H9 (cell line): ENCODE data around the gene PCSK6. TPM values are rescaled to one million over a fixed set of nuclear protein-coding genes. Genes with fewer than 3 reads are reported as not detected.

Source experiments
- DNase-seq: peaks from one replicate; pipeline ENCODE4 v3.0.0-alpha.2; 2017
- H2AFZ ChIP-seq: one replicate; pipeline ENCODE4 v1.6.1; 2013; ENCODE audit warnings: mild to moderate bottlenecking, low read length, control low read depth, moderate library complexity
- H2AK5ac ChIP-seq: 2 replicates; pipeline ENCODE4 v1.6.1; 2013; ENCODE audit warnings: low read length, control low read depth, mixed read lengths; ENCODE audit not compliant: insufficient read length
- H2BK120ac ChIP-seq: one replicate; pipeline ENCODE4 v1.6.1; 2013; ENCODE audit warnings: low read depth, mild to moderate bottlenecking, low read length, control low read depth, inconsistent platforms; ENCODE audit not compliant: poor library complexity, severe bottlenecking
- H2BK12ac ChIP-seq: 2 replicates; pipeline ENCODE4 v1.6.1; 2013; ENCODE audit warnings: low read length, control low read depth, mixed read lengths, low read depth; ENCODE audit not compliant: insufficient read length
- H2BK15ac ChIP-seq: 2 replicates; pipeline ENCODE4 v1.6.1; 2013; ENCODE audit warnings: low read depth, low read length, control low read depth
- H2BK20ac ChIP-seq: one replicate; pipeline ENCODE4 v1.6.1; 2013; ENCODE audit warnings: low read depth, mild to moderate bottlenecking, low read length, control low read depth, inconsistent platforms; ENCODE audit not compliant: poor library complexity, severe bottlenecking
- H2BK5ac ChIP-seq: 2 replicates; pipeline ENCODE4 v1.6.1; 2013; ENCODE audit warnings: low read length, control low read depth, mixed read lengths; ENCODE audit not compliant: insufficient read length
- H3K14ac ChIP-seq: 2 replicates; pipeline ENCODE4 v1.6.1; 2013; ENCODE audit warnings: low read length, control low read depth; ENCODE audit not compliant: insufficient read depth
- H3K18ac ChIP-seq: 2 replicates; pipeline ENCODE4 v1.6.1; 2013; ENCODE audit warnings: low read depth, mild to moderate bottlenecking, mixed read lengths, low read length, control low read depth; ENCODE audit not compliant: insufficient read length
- H3K23ac ChIP-seq: 2 replicates; pipeline ENCODE4 v1.6.1; 2013; ENCODE audit warnings: low read length, control low read depth, mixed read lengths, low read depth; ENCODE audit not compliant: insufficient read length
- H3K23me2 ChIP-seq: 2 replicates; pipeline ENCODE4 v1.6.1; 2013; ENCODE audit warnings: low read depth, mild to moderate bottlenecking, mixed read lengths, low read length, control low read depth; ENCODE audit not compliant: insufficient read length, poor library complexity, severe bottlenecking
- H3K27ac ChIP-seq: 2 replicates; pipeline ENCODE4 v1.5.1; 2013; ENCODE audit warnings: low read length, control low read depth, mixed read lengths, low read depth; ENCODE audit not compliant: insufficient read length
- H3K27me3 ChIP-seq: 2 replicates; pipeline ENCODE4 v1.6.1; 2013; ENCODE audit warnings: low read length, control low read depth, inconsistent platforms; ENCODE audit not compliant: insufficient read depth
- H3K4ac ChIP-seq: 2 replicates; pipeline ENCODE4 v1.6.1; 2013; ENCODE audit warnings: low read depth, mild to moderate bottlenecking, control low read depth, inconsistent platforms, low read length, moderate library complexity
- H3K4me1 ChIP-seq: 2 replicates; pipeline ENCODE4 v1.6.1; 2013; ENCODE audit warnings: low read length, control low read depth, inconsistent platforms; ENCODE audit not compliant: insufficient read depth
- H3K4me2 ChIP-seq: 2 replicates; pipeline ENCODE4 v1.6.1; 2013; ENCODE audit warnings: low read length, control low read depth, mixed read lengths; ENCODE audit not compliant: insufficient read length, insufficient read depth
- H3K56ac ChIP-seq: 2 replicates; pipeline ENCODE4 v1.6.1; 2013; ENCODE audit warnings: low read depth, mild to moderate bottlenecking, mixed read lengths, low read length, control low read depth; ENCODE audit not compliant: insufficient read length
- H3K79me1 ChIP-seq: 2 replicates; pipeline ENCODE4 v1.6.1; 2013; ENCODE audit warnings: low read depth, mild to moderate bottlenecking, moderate library complexity, low read length, control low read depth, inconsistent platforms; ENCODE audit not compliant: insufficient read depth, poor library complexity, severe bottlenecking
- H3K79me2 ChIP-seq: 2 replicates; pipeline ENCODE4 v1.6.1; 2013; ENCODE audit warnings: low read length, control low read depth, inconsistent platforms; ENCODE audit not compliant: insufficient read depth
- H3K9ac ChIP-seq: 2 replicates; pipeline ENCODE4 v1.6.1; 2013; ENCODE audit warnings: low read length, control low read depth, mixed read lengths; ENCODE audit not compliant: insufficient read length; ENCODE audit errors: extremely low read depth
- H3K9me3 ChIP-seq: one replicate; pipeline ENCODE4 v1.6.1; 2013; ENCODE audit warnings: low read depth, low read length, inconsistent platforms; ENCODE audit not compliant: control insufficient read depth
- H3T11ph ChIP-seq: one replicate; pipeline ENCODE4 v1.6.1; 2013; ENCODE audit warnings: mild to moderate bottlenecking, low read length, control low read depth, inconsistent platforms
- H4K20me1 ChIP-seq: one replicate; pipeline ENCODE4 v1.6.1; 2013; ENCODE audit not compliant: control insufficient read depth, insufficient read length, insufficient read depth
- H4K5ac ChIP-seq: 2 replicates; pipeline ENCODE4 v1.6.1; 2013; ENCODE audit warnings: low read depth, mild to moderate bottlenecking, mixed read lengths, low read length, control low read depth; ENCODE audit not compliant: insufficient read length
- H4K8ac ChIP-seq: replicated peaks from 2 replicates; pipeline ENCODE4 v1.6.1; 2013; ENCODE audit warnings: low read length, control low read depth, mixed read lengths, low read depth; ENCODE audit not compliant: insufficient read length
- H4K91ac ChIP-seq: 2 replicates; pipeline ENCODE4 v1.6.1; 2013; ENCODE audit warnings: low read depth, mild to moderate bottlenecking, moderate library complexity, mixed read lengths, low read length, control low read depth; ENCODE audit not compliant: insufficient read length
- H3K27ac Mint-ChIP-seq, 3 experiments: 2 replicates in 2 of 3; 3 replicates in 1 of 3; pipeline ENCODE4 v1.8.0; 2020 to 2021; ENCODE audit warnings: mixed read lengths in 3 of 3, mild to moderate bottlenecking in 1 of 3, moderate library complexity in 1 of 3
- H3K27me3 Mint-ChIP-seq: 2 replicates; pipeline ENCODE4 v1.8.0; 2021; ENCODE audit warnings: low read depth, mild to moderate bottlenecking, moderate library complexity, mixed read lengths
- H3K36me3 Mint-ChIP-seq, 3 experiments: 2 replicates in 2 of 3; 3 replicates in 1 of 3; pipeline ENCODE4 v1.8.0; 2020 to 2021; ENCODE audit warnings: low read depth in 3 of 3, mixed read lengths in 3 of 3; ENCODE audit not compliant: insufficient read depth in 1 of 3
- H3K4me1 Mint-ChIP-seq, 2 experiments: 2 replicates each; pipeline ENCODE4 v1.8.0; 2020; ENCODE audit warnings: mixed read lengths in 2 of 2
- H3K4me3 Mint-ChIP-seq, 2 experiments: 2 replicates in 1 of 2; 3 replicates in 1 of 2; pipeline ENCODE4 v1.8.0; 2020 to 2021; ENCODE audit warnings: mild to moderate bottlenecking in 2 of 2, mixed read lengths in 2 of 2, moderate library complexity in 1 of 2
- H3K9me3 Mint-ChIP-seq, 2 experiments: 2 replicates in 1 of 2; 3 replicates in 1 of 2; pipeline ENCODE4 v1.8.0; 2020; ENCODE audit warnings: mild to moderate bottlenecking in 2 of 2, mixed read lengths in 2 of 2, moderate library complexity in 1 of 2
- whole genome bisulfite sequencing: extraction: QIAGEN DNeasy Blood & Tissue Kit; methylation state at CpG from one replicate; pipeline ENCODE4 v1.1.7; 2013; ENCODE audit warnings: missing lambda C conversion rate, low lambda C conversion rate, mixed read lengths; ENCODE audit not compliant: insufficient read length; ENCODE audit errors: extremely low coverage; 5-methylcytosine and 5-hydroxymethylcytosine counted together
- total RNA-seq: library from RNA; stranded (reverse); gene quantifications from 2 replicates; pipeline ENCODE4 v1.2.1, GENCODE V29; 2021
- TF ChIP-seq, protein P1 (sequence below): fragments of 200-600 bp; sonication (generic); conservative IDR thresholded peaks from 3 replicates; pipeline ENCODE4 v1.8.0; 2021; ENCODE audit warnings: antibody characterized with exemption, mild to moderate bottlenecking

The PCSK6 gene
- total RNA-seq, 1 experiment from 2014 or later = 4.0 TPM

GRCh38 chr15:101276501-101277037 lies 212.9 kb downstream of the PCSK6 start:
- H2BK120ac ChIP-seq = no peak overlapping the region
- TF ChIP-seq, protein P1, sequence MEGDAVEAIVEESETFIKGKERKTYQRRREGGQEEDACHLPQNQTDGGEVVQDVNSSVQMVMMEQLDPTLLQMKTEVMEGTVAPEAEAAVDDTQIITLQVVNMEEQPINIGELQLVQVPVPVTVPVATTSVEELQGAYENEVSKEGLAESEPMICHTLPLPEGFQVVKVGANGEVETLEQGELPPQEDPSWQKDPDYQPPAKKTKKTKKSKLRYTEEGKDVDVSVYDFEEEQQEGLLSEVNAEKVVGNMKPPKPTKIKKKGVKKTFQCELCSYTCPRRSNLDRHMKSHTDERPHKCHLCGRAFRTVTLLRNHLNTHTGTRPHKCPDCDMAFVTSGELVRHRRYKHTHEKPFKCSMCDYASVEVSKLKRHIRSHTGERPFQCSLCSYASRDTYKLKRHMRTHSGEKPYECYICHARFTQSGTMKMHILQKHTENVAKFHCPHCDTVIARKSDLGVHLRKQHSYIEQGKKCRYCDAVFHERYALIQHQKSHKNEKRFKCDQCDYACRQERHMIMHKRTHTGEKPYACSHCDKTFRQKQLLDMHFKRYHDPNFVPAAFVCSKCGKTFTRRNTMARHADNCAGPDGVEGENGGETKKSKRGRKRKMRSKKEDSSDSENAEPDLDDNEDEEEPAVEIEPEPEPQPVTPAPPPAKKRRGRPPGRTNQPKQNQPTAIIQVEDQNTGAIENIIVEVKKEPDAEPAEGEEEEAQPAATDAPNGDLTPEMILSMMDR = peak; percentile 52
- H3K23me2 ChIP-seq = peaks cover 11% of the 10 kb centered on the region
- H4K5ac ChIP-seq = no peak overlapping the region
- no peaks in the 10 kb centered on the region for H4K20me1 ChIP-seq
- H3K56ac ChIP-seq = no peak overlapping the region
- H3K23ac ChIP-seq = no peak overlapping the region
- no peaks in the 10 kb centered on the region for H3K79me1 ChIP-seq
- Mint-ChIP-seq H3K4me3 (peak overlapping the region; percentile 98 to 100), H3K36me3 (peaks cover 27 to 62% (median 50%) of the 10 kb centered on the region in 3 experiments; a peak in 6 of 7 replicates), H3K4me1 (peaks cover 2 to 7% of the 10 kb centered on the region in 2 experiments), H3K9me3 (no peaks in the 10 kb centered on the region), H3K27ac (peak overlapping the region; percentile 66 to 93 (median 74); a peak in 6 of 7 replicates), H3K27me3 (no peaks in the 10 kb centered on the region)
- no peak overlapping the region for H3K14ac ChIP-seq
- H3T11ph ChIP-seq = no peak overlapping the region
- no peak overlapping the region for H4K91ac ChIP-seq
- H3K27ac ChIP-seq = no peak overlapping the region
- no peak overlapping the region for H4K8ac ChIP-seq
- H2BK15ac ChIP-seq = no peak overlapping the region
- H3K27me3 ChIP-seq = no peaks in the 10 kb centered on the region
- peak overlapping the region; percentile 99 for H3K4me2 ChIP-seq
- no peak for DNase-seq
- H3K79me2 ChIP-seq = no peaks in the 10 kb centered on the region; the same call in 1 of the 2 replicates
- H2BK20ac ChIP-seq = no peak overlapping the region
- H2AK5ac ChIP-seq = no peak overlapping the region
- no peaks in the 10 kb centered on the region for H3K9me3 ChIP-seq
- no peaks in the 10 kb centered on the region for H3K4me1 ChIP-seq
- H3K4ac ChIP-seq = no peak overlapping the region
- no peak overlapping the region for H2AFZ ChIP-seq
- H3K18ac ChIP-seq = no peak overlapping the region
- peak overlapping the region; percentile 66 for H3K9ac ChIP-seq
- H2BK5ac ChIP-seq = no peak overlapping the region
- WGBS = no CpG with 5 or more reads among the region's 14 CpGs
- H2BK12ac ChIP-seq = no peak overlapping the region
